ENCODE results near the gene LIPC.

The LIPC gene

GRCh38 chr15:58405865-58406264, 25.9 kb upstream of the LIPC start:
- Histone ChIP-seq H3K9ac (ENCODE audit: low read length) (no peak overlapping the region), H3K4me3 (ENCODE audit: low read depth, low read length) (no peak overlapping the region), H3K36me3 (ENCODE audit: control insufficient read depth, insufficient read depth, low read length) (no peaks in the 10 kb centered on the region), H3K27ac (ENCODE audit: low read depth, low read length) (no peak overlapping the region), H3K27me3 (ENCODE audit: control insufficient read depth, insufficient read depth, low read length) (no peaks in the 10 kb centered on the region), H3K9me3 (ENCODE audit: control insufficient read depth, insufficient read depth, low read depth, low read length) (no peaks in the 10 kb centered on the region), H3K4me1 (ENCODE audit: control insufficient read depth, insufficient read depth, low read length) (no peaks in the 10 kb centered on the region)

- H3K4me3 ChIP-seq (ENCODE audit: low read depth, low read length): no peak overlapping the region
- no peak overlapping the region for H3K9ac ChIP-seq (ENCODE audit: low read length)
- H3K36me3 ChIP-seq (ENCODE audit: control insufficient read depth, insufficient read depth, low read length): no peaks in the 10 kb centered on the region
- H3K27me3 ChIP-seq (ENCODE audit: control insufficient read depth, insufficient read depth, low read length): no peaks in the 10 kb centered on the region
- no peaks in the 10 kb centered on the region for H3K9me3 ChIP-seq (ENCODE audit: control insufficient read depth, insufficient read depth, low read depth, low read length)
- no peak overlapping the region for H3K27ac ChIP-seq (ENCODE audit: low read depth, low read length)
- H3K4me1 ChIP-seq (ENCODE audit: control insufficient read depth, insufficient read depth, low read length): no peaks in the 10 kb centered on the region
Measured at GRCh38 chr15:58406811-58407210, 25.0 kb upstream of the LIPC start.

GRCh38 chr15:58407236-58407775, 24.5 kb upstream of the LIPC start:
- Histone ChIP-seq H3K27me3 (ENCODE audit: control insufficient read depth, insufficient read depth, low read length) (no peaks in the 10 kb centered on the region), H3K27ac (ENCODE audit: low read depth, low read length) (no peak overlapping the region), H3K4me3 (ENCODE audit: low read depth, low read length) (no peak overlapping the region), H3K9me3 (ENCODE audit: control insufficient read depth, insufficient read depth, low read depth, low read length) (no peaks in the 10 kb centered on the region), H3K9ac (ENCODE audit: low read length) (no peak overlapping the region), H3K4me1 (ENCODE audit: control insufficient read depth, insufficient read depth, low read length) (no peaks in the 10 kb centered on the region), H3K36me3 (ENCODE audit: control insufficient read depth, insufficient read depth, low read length) (no peaks in the 10 kb centered on the region)

GRCh38 chr15:58407778-58408177, 24.0 kb upstream of the LIPC start:
- no peak overlapping the region for H3K27ac ChIP-seq (ENCODE audit: low read depth, low read length)

GRCh38 chr15:58409861-58410260, 21.9 kb upstream of the LIPC start:
- Histone ChIP-seq H3K9me3 (ENCODE audit: control insufficient read depth, insufficient read depth, low read depth, low read length) (peaks cover 10% of the 10 kb centered on the region; the same call in 1 of the 2 replicates), H3K4me1 (ENCODE audit: control insufficient read depth, insufficient read depth, low read length) (no peaks in the 10 kb centered on the region), H3K4me3 (ENCODE audit: low read depth, low read length) (no peak overlapping the region), H3K27ac (ENCODE audit: low read depth, low read length) (no peak overlapping the region), H3K27me3 (ENCODE audit: control insufficient read depth, insufficient read depth, low read length) (no peaks in the 10 kb centered on the region), H3K9ac (ENCODE audit: low read length) (no peak overlapping the region), H3K36me3 (ENCODE audit: control insufficient read depth, insufficient read depth, low read length) (no peaks in the 10 kb centered on the region)

More at GRCh38 chr15:58407778-58408177, 24.0 kb upstream of the LIPC start:
- no peaks in the 10 kb centered on the region for H3K9me3 ChIP-seq (ENCODE audit: control insufficient read depth, insufficient read depth, low read depth, low read length)
- H3K36me3 ChIP-seq (ENCODE audit: control insufficient read depth, insufficient read depth, low read length): no peaks in the 10 kb centered on the region
- no peak overlapping the region for H3K9ac ChIP-seq (ENCODE audit: low read length)
- H3K27me3 ChIP-seq (ENCODE audit: control insufficient read depth, insufficient read depth, low read length): no peaks in the 10 kb centered on the region
- H3K4me1 ChIP-seq (ENCODE audit: control insufficient read depth, insufficient read depth, low read length): no peaks in the 10 kb centered on the region
- H3K4me3 ChIP-seq (ENCODE audit: low read depth, low read length): no peak overlapping the region

- no peaks in the 10 kb centered on the region for H3K4me1 ChIP-seq (ENCODE audit: control insufficient read depth, insufficient read depth, low read length)
- peaks cover 10% of the 10 kb centered on the region; the same call in 1 of the 2 replicates for H3K9me3 ChIP-seq (ENCODE audit: control insufficient read depth, insufficient read depth, low read depth, low read length)
- no peaks in the 10 kb centered on the region for H3K27me3 ChIP-seq (ENCODE audit: control insufficient read depth, insufficient read depth, low read length)
- H3K4me3 ChIP-seq (ENCODE audit: low read depth, low read length): no peak overlapping the region
- H3K36me3 ChIP-seq (ENCODE audit: control insufficient read depth, insufficient read depth, low read length): no peaks in the 10 kb centered on the region
- H3K9ac ChIP-seq (ENCODE audit: low read length): no peak overlapping the region
- no peak overlapping the region for H3K27ac ChIP-seq (ENCODE audit: low read depth, low read length)
Measured at GRCh38 chr15:58410353-58410752, 21.4 kb upstream of the LIPC start.

- Histone ChIP-seq H3K9me3 (ENCODE audit: control insufficient read depth, insufficient read depth, low read depth, low read length) (peaks cover 14% of the 10 kb centered on the region; the same call in 1 of the 2 replicates), H3K27me3 (ENCODE audit: control insufficient read depth, insufficient read depth, low read length) (no peaks in the 10 kb centered on the region), H3K4me3 (ENCODE audit: low read depth, low read length) (no peak overlapping the region), H3K4me1 (ENCODE audit: control insufficient read depth, insufficient read depth, low read length) (no peaks in the 10 kb centered on the region), H3K27ac (ENCODE audit: low read depth, low read length) (no peak overlapping the region), H3K9ac (ENCODE audit: low read length) (no peak overlapping the region), H3K36me3 (ENCODE audit: control insufficient read depth, insufficient read depth, low read length) (no peaks in the 10 kb centered on the region)
Measured at GRCh38 chr15:58413253-58413652, 18.5 kb upstream of the LIPC start.

GRCh38 chr15:58415636-58416035, 16.2 kb upstream of the LIPC start:
- no peaks in the 10 kb centered on the region for H3K36me3 ChIP-seq (ENCODE audit: control insufficient read depth, insufficient read depth, low read length)
- no peak overlapping the region for H3K9ac ChIP-seq (ENCODE audit: low read length)
- no peaks in the 10 kb centered on the region for H3K27me3 ChIP-seq (ENCODE audit: control insufficient read depth, insufficient read depth, low read length)
- H3K27ac ChIP-seq (ENCODE audit: low read depth, low read length): no peak overlapping the region
- H3K4me1 ChIP-seq (ENCODE audit: control insufficient read depth, insufficient read depth, low read length): no peaks in the 10 kb centered on the region
- no peak overlapping the region for H3K4me3 ChIP-seq (ENCODE audit: low read depth, low read length)
- H3K9me3 ChIP-seq (ENCODE audit: control insufficient read depth, insufficient read depth, low read depth, low read length): peaks cover 14% of the 10 kb centered on the region; the same call in 1 of the 2 replicates

GRCh38 chr15:58416963-58417362, 14.8 kb upstream of the LIPC start:
- Histone ChIP-seq H3K27ac (ENCODE audit: low read depth, low read length) (no peak overlapping the region), H3K27me3 (ENCODE audit: control insufficient read depth, insufficient read depth, low read length) (no peaks in the 10 kb centered on the region), H3K9me3 (ENCODE audit: control insufficient read depth, insufficient read depth, low read depth, low read length) (peaks cover 14% of the 10 kb centered on the region; the same call in 1 of the 2 replicates), H3K36me3 (ENCODE audit: control insufficient read depth, insufficient read depth, low read length) (no peaks in the 10 kb centered on the region), H3K9ac (ENCODE audit: low read length) (no peak overlapping the region), H3K4me3 (ENCODE audit: low read depth, low read length) (no peak overlapping the region), H3K4me1 (ENCODE audit: control insufficient read depth, insufficient read depth, low read length) (no peaks in the 10 kb centered on the region)

GRCh38 chr15:58418135-58418534, 13.7 kb upstream of the LIPC start:
- H3K27ac ChIP-seq (ENCODE audit: low read depth, low read length): no peak overlapping the region
- H3K27me3 ChIP-seq (ENCODE audit: control insufficient read depth, insufficient read depth, low read length): no peaks in the 10 kb centered on the region
- H3K9ac ChIP-seq (ENCODE audit: low read length): no peak overlapping the region
- H3K4me3 ChIP-seq (ENCODE audit: low read depth, low read length): no peak overlapping the region
- no peaks in the 10 kb centered on the region for H3K4me1 ChIP-seq (ENCODE audit: control insufficient read depth, insufficient read depth, low read length)
- H3K36me3 ChIP-seq (ENCODE audit: control insufficient read depth, insufficient read depth, low read length): no peaks in the 10 kb centered on the region
- peaks cover 13% of the 10 kb centered on the region; the same call in 1 of the 2 replicates for H3K9me3 ChIP-seq (ENCODE audit: control insufficient read depth, insufficient read depth, low read depth, low read length)

- H3K9me3 ChIP-seq (ENCODE audit: control insufficient read depth, insufficient read depth, low read depth, low read length): peaks cover 4% of the 10 kb centered on the region; the same call in 1 of the 2 replicates
- H3K9ac ChIP-seq (ENCODE audit: low read length): no peak overlapping the region
- H3K4me3 ChIP-seq (ENCODE audit: low read depth, low read length): no peak overlapping the region
- H3K4me1 ChIP-seq (ENCODE audit: control insufficient read depth, insufficient read depth, low read length): no peaks in the 10 kb centered on the region
- no peak overlapping the region for H3K27ac ChIP-seq (ENCODE audit: low read depth, low read length)
- no peaks in the 10 kb centered on the region for H3K36me3 ChIP-seq (ENCODE audit: control insufficient read depth, insufficient read depth, low read length)
- no peaks in the 10 kb centered on the region for H3K27me3 ChIP-seq (ENCODE audit: control insufficient read depth, insufficient read depth, low read length)
Measured at GRCh38 chr15:58419803-58420524, 11.8 kb upstream of the LIPC start.

All from HUES6 (cell line).